NCI-H82 treated with DMSO at 0.1 percent for 48 hours (cell line): ENCODE results near the gene CDH12.
"Not testable (repeated sequence)": the region's sequence is repeated elsewhere in the genome, so short reads cannot be mapped to it uniquely, and the experiment has no call there.

Experiments
- DNase-seq: peaks from one replicate; lab custom pipeline; 2025; ENCODE audit not compliant: unreplicated experiment; lab: John Stamatoyannopoulos, UW

CDH12 gene

GRCh38 chr5:22471154-22471553 is 382.0 kb downstream of the CDH12 start:
- no peak for DNase-seq

GRCh38 chr5:22470408-22470807 is 382.7 kb downstream of the CDH12 start:
- no peak for DNase-seq

- no peak for DNase-seq
These were observed 387.5 kb downstream of the CDH12 start for GRCh38 chr5:22465616-22466015.

DNA sequence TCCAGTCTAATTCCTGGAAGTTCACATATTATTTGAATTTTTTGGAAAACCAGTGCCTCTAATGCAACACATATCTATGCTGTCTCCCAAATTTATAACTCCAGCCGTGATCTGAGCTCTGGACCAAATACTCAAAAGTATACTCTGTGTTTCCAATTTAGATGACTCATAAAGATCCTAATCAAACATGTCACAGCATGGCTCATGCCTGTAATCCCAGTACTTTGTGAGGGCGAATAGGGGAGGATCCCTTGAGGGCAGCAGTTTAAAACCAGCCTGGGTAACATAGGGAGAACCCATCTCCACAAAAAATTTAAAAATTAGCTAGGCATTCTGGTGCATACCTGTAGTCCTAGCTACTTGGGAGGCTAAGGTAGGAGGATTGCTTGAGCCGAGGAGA is 388.0 kb downstream of the CDH12 start:
- no peak for DNase-seq

- no peak for DNase-seq
These were observed 393.0 kb downstream of the CDH12 start for GRCh38 chr5:22460189-22460588.

- no peak for DNase-seq
These were observed 420.2 kb downstream of the CDH12 start for GRCh38 chr5:22432905-22433304.

DNA sequence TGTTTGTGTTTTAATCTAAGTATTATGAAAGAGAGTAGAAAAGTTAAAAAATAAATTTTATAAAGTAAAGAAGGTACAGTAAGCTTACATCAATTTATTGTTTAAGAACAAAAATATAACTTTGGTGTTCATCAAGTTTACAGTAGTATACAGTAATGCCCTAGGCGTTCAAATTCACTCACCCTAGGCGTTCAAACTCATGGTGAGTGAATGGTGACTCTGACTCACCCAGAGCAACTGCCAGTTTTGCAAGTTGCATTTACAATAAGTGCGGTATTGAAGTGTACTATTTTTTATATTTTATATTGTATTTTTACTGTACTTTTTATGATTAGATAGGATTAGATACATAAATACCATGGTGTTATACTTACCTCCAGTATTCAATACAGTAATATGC is 421.3 kb downstream of the CDH12 start:
- DNase-seq: no peak

- no peak for DNase-seq
These were observed 421.7 kb downstream of the CDH12 start for GRCh38 chr5:22431406-22431805.

DNA sequence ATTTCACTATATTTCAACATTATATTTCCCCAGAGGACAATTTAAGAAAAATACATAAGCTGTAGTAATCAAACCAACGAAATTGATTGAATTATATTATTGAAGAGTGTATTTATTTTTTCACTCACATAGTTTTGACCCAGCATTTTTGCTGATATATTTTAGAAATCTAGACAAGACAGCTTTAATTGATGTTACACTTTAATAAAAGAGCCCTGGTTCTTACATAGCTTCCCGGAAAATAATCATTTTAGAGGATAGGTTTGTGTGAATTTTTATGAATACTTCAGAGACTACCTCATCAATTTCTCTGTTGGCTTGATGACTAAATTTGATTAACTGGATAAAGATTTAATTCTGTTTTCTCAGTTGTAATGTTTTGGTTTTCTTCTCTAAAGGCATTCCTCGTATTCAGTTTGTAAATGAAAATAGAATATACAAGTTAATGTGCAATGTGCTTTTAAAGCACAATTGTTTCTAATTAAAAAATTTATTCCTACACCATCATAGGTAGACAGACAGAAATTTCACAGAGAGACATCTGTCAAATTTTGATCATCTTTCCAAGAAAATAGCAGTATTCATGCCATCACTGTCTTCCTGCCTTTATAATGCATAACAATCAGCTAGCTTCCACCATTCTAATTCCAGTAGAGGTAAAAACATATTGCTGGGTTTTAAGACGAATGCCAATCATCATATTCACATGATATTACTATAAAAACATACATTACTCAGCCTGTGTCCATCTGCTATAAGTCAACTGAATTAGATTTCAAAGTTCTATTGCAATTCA is 441.4 kb downstream of the CDH12 start:
- no peak for DNase-seq

DNA sequence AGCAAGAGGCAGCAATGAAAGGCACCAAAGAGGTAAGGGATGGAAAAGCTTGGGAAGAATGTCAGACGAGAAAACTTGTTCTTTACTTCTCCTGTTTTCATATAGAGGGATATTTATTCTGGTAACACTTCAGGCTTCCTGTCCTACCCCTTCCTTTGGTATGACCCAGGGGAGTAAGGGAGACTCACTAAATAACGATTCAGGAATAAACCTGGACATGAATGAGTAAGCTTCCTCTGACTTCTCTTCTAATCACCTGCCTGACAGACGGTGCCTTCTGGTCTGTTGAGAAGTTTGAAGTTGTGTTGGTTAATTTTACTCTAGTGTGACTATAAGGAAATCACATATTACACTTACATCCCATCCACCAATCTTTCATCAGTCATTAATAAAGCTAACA is 461.2 kb downstream of the CDH12 start:
- DNase-seq: no peak

DNA sequence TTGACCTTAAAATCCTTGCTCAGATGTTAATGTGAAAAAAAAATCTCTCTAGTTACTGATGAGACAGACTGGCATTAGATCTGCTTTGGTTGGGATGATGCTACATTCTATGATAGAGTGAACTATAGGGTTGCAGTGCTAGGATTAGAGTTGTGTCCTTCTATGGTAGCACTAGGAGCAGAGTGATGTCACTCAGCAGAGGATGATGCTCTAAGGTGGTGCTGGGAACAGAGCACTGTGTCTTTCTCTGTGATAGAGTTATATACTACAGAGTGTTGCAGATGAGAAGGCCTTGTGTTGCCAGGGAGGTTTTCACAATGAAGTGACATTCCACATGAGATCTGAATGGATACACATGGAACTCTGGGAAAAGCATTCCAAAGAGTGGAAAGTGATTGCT is 462.3 kb downstream of the CDH12 start:
- no peak for DNase-seq

GRCh38 chr5:22372826-22373660 is 480.1 kb downstream of the CDH12 start:
- DNase-seq: no peak

- DNase-seq: no peak
These were observed 480.8 kb downstream of the CDH12 start for GRCh38 chr5:22372376-22372775.

DNA sequence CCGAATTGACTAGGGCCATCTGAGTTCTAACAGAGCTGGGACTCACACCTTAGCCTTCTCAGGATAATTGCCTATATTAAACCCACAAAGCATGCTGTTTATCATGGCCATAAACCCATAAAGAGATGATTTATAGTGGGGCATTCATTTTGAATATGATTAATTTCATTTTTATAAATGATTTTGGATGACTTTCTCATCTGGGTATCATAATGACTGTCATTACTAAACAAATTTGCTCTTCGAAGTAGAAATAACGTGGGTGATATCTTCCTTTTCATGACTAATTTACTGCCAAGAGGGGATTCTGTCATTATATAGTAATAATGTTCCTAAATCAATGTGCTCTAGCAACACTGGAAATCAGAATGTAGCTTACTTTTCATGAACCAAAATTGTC is 498.2 kb downstream of the CDH12 start:
- DNase-seq: no peak

DNA sequence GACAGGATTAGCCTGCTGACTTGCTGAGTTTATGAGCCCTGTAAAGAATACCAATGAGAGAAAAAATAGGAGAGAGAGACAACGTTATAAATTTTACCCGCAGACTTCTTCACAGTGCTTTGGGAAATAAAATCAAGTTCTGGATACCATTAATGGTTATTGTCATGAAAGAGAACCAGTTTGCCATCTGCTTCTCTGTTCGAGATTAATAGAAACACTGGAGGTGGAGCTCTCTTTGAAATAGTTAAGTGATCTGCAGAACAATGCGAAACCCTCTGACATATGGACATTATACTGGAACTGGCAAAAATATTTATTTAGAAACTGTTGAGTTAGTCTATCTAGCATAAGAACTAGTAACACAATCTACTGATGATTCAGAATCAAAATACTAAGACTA is 500.7 kb downstream of the CDH12 start:
- DNase-seq: no peak

DNA sequence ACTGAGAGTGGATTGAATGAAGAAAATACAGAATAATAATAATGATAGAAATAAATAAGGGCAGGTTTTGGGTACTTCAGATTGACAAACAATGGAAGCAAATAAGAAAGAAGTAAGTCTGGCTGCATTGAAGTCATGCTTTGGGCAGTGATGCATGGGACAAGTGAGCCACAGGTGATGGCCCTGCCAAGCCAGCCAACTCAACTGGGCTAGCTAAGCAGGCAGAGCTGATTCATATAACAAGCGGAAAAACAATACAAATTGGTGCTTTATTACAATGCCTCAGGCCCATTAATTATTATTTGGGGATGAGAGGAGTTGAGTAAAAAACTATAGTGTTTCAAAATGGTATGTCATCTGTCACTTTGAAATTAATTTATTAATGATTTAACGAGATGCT is 502.0 kb downstream of the CDH12 start:
- DNase-seq: no peak

DNA sequence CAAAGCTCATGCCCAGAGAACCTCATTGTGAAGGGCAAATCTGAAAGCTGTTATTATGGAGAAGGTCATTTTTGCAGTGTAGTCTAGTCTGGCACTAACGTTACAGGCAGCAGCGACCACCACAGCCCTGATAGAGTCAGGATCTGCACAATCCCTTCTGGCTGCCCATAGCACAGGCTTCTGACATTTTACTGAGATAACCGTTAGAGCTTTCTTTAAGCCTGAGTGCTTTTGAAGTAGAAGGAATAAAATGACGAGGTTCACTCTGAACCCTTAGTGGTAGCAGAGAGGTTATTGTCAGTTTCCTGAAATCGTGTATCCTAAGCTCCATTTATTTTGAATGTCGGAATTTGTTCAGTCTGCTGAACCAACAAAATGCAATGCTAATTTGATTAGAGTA is 505.1 kb downstream of the CDH12 start:
- DNase-seq: no peak

DNA sequence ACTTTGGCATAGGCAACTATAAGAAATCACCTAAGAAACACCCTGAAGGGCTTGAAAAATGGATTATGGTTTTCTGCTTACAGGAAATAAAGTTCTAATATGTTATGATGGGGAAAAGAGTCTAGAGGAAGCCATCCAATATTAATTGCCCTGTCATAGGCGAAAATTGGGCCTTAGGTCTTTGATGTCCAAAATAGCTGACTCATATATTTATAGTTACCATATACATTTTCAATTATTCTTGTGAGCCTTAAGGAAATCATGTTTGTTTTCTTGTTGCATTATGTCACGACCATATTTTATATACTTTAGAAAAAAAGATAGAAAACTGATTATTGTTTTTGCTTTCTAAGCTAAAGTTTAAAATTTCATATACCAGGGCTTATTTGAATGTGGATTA is 509.1 kb downstream of the CDH12 start:
- DNase-seq: no peak

GRCh38 chr5:22341406-22341805 is 511.7 kb downstream of the CDH12 start:
- DNase-seq: no peak

- DNase-seq: not testable (repeated sequence)
These were observed 520.2 kb downstream of the CDH12 start for GRCh38 chr5:22332949-22333348.

DNA sequence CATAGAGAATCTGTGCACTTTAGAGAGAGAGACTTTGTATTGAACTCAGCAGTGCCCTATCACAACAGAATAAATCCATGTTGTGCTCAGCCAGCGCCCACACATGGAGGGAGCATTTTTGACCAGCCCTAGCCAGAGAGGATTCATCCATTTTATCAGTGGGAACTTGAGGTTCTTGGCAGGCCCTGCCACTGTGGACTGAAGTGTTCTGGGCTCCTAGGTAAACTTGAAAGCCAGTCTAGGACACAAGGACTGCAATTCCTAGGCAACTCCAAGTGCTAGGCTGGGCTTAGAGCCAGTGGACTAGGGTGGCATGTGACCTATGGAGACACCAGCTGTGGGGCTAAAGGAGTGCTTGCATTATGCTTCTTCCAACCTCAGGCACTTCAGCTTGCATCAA is 523.5 kb downstream of the CDH12 start:
- DNase-seq: no peak

DNA sequence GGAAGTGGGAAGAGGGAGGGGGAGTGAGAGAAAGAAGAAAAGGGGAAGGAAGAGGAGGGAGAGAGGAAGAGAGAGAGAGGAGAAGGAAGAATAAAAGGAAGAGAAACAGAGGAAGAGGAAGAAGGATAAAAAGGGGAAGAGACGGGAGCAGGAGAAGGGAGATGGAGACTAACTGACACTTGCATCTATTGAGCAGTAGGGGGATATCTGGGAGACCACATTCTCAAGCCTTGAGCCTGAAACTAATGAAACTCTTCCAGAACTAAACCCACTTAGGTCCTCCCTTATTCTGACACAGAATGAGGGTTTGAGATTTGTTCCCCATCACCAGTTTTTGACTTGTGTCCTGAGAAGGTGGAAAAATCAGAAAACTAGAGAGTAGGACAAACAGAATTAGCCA is 533.3 kb downstream of the CDH12 start:
- no peak for DNase-seq
